ENCODE data around the gene GRAP.

Gene GRAP

GRCh38 chr17:19016297-19016696 is 30.5 kb downstream of the GRAP start:
- no peak overlapping the region for H3K27ac Mint-ChIP-seq
- peaks cover 4% of the 10 kb centered on the region for H3K36me3 Mint-ChIP-seq (ENCODE audit: low read depth)
- no peaks in the 10 kb centered on the region for H3K27me3 Mint-ChIP-seq
- no peaks in the 10 kb centered on the region for H3K4me1 Mint-ChIP-seq (ENCODE audit: low read depth)
- no peak overlapping the region for H3K4me3 Mint-ChIP-seq
- H3K9me3 Mint-ChIP-seq: no peaks in the 10 kb centered on the region

GRCh38 chr17:19015428-19015827 is 31.3 kb downstream of the GRAP start:
- Mint-ChIP-seq H3K27me3 (no peaks in the 10 kb centered on the region), H3K36me3 (ENCODE audit: low read depth) (peaks cover 4% of the 10 kb centered on the region), H3K4me3 (no peak overlapping the region), H3K27ac (no peak overlapping the region), H3K9me3 (no peaks in the 10 kb centered on the region), H3K4me1 (ENCODE audit: low read depth) (no peaks in the 10 kb centered on the region)

DNA sequence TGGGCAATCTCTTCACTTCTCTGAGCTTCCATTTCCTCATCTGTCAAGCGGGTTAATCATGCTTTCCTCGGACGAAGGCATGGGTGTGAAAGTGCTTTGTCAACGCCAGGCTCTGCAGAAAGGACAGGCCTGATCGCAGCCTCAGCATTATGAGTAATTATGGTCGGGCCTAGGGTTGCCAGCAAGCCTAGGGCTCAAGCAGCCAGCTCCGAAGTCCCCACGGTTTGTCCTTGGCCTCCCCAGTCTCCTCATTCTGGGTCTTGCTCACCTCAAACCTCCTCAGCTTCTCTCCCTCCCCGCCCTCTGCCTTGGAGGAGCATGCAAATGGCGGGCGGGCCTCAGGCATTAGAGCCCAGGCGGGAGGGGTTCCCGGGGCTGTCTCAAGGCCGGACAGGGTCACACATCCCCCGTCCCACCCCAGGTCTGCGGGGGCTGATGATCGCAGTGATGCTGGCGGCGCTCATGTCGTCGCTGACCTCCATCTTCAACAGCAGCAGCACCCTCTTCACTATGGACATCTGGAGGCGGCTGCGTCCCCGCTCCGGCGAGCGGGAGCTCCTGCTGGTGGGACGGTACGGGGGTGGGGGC is 32.0 kb downstream of the GRAP start:
- Mint-ChIP-seq H3K36me3 (ENCODE audit: low read depth) (peaks cover 4% of the 10 kb centered on the region), H3K4me3 (no peak overlapping the region), H3K9me3 (no peaks in the 10 kb centered on the region), H3K27ac (no peak overlapping the region), H3K4me1 (ENCODE audit: low read depth) (no peaks in the 10 kb centered on the region), H3K27me3 (no peaks in the 10 kb centered on the region)

DNA sequence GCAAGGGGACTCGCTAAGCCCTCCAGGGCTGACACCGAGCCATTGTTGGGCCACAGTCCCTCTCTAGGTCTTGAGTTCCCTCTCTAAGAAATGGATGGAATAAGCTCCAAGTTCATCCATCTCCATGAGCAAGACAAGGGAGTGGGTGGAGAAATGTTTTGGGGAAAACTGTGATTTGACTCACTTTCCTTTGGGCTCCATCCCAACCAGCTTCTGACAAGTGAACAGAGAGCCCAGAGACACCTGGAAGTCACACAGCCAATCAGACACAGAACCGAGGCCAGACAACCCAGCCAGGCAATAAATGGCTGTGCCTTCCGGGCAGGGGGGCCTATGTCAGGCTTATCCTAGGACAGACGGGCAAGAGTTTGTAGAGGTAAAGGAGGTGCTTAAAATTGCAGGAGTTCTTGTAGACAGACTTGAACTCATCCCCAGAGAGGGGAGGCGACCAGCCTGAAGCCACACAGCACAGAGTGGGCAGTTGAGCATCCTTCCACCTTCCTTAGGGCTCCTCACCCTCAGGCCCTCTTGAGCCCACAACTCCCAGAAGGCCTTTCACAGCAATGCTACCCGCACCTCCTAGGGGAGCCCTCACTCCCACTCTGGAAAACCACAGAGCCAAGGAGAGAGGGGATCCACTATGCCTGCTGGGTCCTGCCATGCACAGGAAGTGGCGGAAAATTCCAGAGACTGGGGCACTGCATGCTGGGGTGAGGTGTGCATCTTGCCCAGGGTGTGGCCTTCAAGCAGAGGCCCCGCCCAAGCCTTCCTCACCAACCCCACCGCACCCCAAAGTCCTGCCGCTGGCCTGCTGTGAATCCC is 32.7 kb downstream of the GRAP start:
- H3K27me3 Mint-ChIP-seq: no peaks in the 10 kb centered on the region
- H3K4me1 Mint-ChIP-seq (ENCODE audit: low read depth): no peaks in the 10 kb centered on the region

DNA sequence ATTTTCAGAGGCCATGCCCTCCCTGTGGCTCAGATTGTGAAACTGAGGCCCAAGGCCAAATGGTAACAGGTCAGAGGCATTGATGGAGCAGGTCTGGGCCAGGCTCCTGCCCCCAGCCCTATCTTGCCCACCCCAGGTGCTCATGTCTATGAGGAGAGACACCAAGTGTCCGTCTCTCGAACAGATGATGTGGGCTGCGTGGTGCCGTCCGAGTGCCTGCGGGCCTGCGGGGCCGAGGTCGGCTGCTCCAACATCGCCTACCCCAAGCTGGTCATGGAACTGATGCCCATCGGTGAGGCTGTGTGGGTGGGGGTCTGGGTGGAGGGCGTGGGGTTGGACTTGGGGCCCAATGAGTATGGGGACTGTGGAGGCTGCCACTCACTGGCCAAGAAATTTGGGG is 33.5 kb downstream of the GRAP start:
- H3K4me1 Mint-ChIP-seq (ENCODE audit: low read depth): no peaks in the 10 kb centered on the region
- H3K9me3 Mint-ChIP-seq: no peaks in the 10 kb centered on the region
- H3K4me3 Mint-ChIP-seq: no peak overlapping the region
- no peak overlapping the region for H3K27ac Mint-ChIP-seq
- H3K27me3 Mint-ChIP-seq: no peaks in the 10 kb centered on the region
- no peaks in the 10 kb centered on the region for H3K36me3 Mint-ChIP-seq (ENCODE audit: low read depth)

More for the DNA sequence above, 32.7 kb downstream of the GRAP start:
- Mint-ChIP-seq H3K36me3 (ENCODE audit: low read depth) (peaks cover 2% of the 10 kb centered on the region), H3K9me3 (no peaks in the 10 kb centered on the region), H3K27ac (no peak overlapping the region), H3K4me3 (no peak overlapping the region)

GRCh38 chr17:19012171-19013080 is 34.3 kb downstream of the GRAP start:
- H3K36me3 Mint-ChIP-seq (ENCODE audit: low read depth): no peaks in the 10 kb centered on the region
- no peak overlapping the region for H3K27ac Mint-ChIP-seq
- no peak overlapping the region for H3K4me3 Mint-ChIP-seq
- no peaks in the 10 kb centered on the region for H3K27me3 Mint-ChIP-seq
- no peaks in the 10 kb centered on the region for H3K4me1 Mint-ChIP-seq (ENCODE audit: low read depth)
- H3K9me3 Mint-ChIP-seq: no peaks in the 10 kb centered on the region

DNA sequence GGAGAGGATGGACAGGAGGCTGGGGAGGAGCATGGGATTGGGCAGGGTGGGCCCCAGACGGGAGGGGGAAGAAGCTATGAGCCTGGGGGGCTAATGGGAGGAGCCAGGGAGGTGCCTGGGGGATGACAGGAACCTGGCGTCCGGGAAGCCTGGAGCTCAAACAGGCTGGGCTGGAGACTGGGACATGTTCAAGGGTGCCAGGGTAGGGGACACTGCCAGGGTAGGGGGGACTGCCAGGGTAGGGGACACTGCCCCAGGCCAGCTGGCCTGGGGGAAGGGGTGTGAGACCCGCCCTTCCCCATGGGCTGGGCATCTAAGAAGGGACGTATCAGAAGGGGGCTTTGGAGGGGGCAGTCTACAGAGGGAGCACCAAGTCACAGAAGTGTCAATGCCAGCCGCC is 35.2 kb downstream of the GRAP start:
- Mint-ChIP-seq H3K36me3 (ENCODE audit: low read depth) (no peaks in the 10 kb centered on the region), H3K27me3 (no peaks in the 10 kb centered on the region), H3K4me1 (ENCODE audit: low read depth) (no peaks in the 10 kb centered on the region), H3K9me3 (no peaks in the 10 kb centered on the region), H3K27ac (no peak overlapping the region), H3K4me3 (no peak overlapping the region)

GRCh38 chr17:19010729-19011505 is 35.8 kb downstream of the GRAP start:
- H3K4me1 Mint-ChIP-seq (ENCODE audit: low read depth): peaks cover under 1% of the 10 kb centered on the region
- H3K9me3 Mint-ChIP-seq: no peaks in the 10 kb centered on the region
- H3K27ac Mint-ChIP-seq: no peak overlapping the region
- no peaks in the 10 kb centered on the region for H3K36me3 Mint-ChIP-seq (ENCODE audit: low read depth)
- H3K4me3 Mint-ChIP-seq: no peak overlapping the region
- H3K27me3 Mint-ChIP-seq: no peaks in the 10 kb centered on the region

- Mint-ChIP-seq H3K27ac (no peak overlapping the region), H3K9me3 (no peaks in the 10 kb centered on the region), H3K4me1 (ENCODE audit: low read depth) (peaks cover 6% of the 10 kb centered on the region), H3K36me3 (ENCODE audit: low read depth) (no peaks in the 10 kb centered on the region), H3K27me3 (no peaks in the 10 kb centered on the region), H3K4me3 (no peak overlapping the region)
Measured at GRCh38 chr17:19009970-19010369, 36.8 kb downstream of the GRAP start.

DNA sequence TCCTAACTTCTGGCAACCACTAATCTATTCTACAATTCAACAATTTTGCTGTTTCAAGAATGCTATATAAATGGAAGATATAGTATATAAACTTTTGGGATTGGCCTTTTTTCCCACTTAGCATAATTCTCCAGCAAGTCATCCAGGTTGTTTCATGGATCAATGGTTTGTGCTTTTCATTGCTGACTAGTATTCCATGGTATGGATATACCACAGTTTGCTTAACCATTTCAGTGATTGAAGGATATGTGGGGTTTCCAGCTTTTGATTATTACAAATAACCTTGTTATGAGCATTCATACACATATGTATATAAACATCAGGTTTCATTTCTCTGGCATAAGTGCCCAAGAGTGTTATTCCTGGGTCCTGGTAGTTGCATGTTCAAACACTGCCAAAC is 40.1 kb downstream of the GRAP start:
- Mint-ChIP-seq H3K27ac (no peak overlapping the region), H3K27me3 (no peaks in the 10 kb centered on the region), H3K9me3 (no peaks in the 10 kb centered on the region), H3K36me3 (ENCODE audit: low read depth) (peaks cover 13% of the 10 kb centered on the region), H3K4me3 (no peak overlapping the region), H3K4me1 (ENCODE audit: low read depth) (peaks cover 27% of the 10 kb centered on the region)

DNA sequence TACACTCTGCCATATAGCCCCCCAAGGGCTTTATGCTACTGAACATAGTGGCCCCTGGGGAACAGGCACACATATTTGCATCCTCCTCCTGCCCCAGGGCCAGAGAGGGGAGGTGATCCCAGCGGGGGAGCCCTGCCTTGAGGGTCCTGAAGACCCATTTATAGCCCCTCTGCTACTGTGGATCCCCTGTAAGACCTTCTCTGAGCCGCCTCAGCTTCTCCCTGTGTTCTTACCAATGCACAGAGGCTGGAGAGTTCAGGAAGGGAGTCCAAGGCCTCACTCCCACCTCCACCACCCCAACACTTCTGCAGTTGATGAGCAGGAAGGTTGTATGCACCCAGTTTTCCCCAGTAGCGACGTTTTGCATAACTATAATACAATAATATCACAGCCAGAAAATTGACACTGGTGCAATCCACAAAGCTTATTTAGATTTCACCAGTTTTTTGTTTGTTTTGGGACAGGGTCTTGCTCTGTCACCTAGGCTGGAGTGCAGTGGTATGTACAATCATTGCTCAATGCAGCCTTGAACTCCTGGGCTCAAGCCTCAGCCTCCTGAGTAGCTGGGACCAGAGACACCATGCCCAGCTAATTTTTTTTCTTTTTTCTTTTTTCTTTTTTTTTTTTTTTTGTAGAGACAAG is 40.8 kb downstream of the GRAP start:
- H3K36me3 Mint-ChIP-seq (ENCODE audit: low read depth): peaks cover 13% of the 10 kb centered on the region
- H3K4me3 Mint-ChIP-seq: no peak overlapping the region
- H3K9me3 Mint-ChIP-seq: no peaks in the 10 kb centered on the region
- peak overlapping the region; percentile 61 for H3K27ac Mint-ChIP-seq
- H3K27me3 Mint-ChIP-seq: no peaks in the 10 kb centered on the region
- peaks cover 33% of the 10 kb centered on the region for H3K4me1 Mint-ChIP-seq (ENCODE audit: low read depth)

GRCh38 chr17:19005137-19005773 is 41.5 kb downstream of the GRAP start:
- peak overlapping the region; percentile 67 for H3K27ac Mint-ChIP-seq
- H3K27me3 Mint-ChIP-seq: no peaks in the 10 kb centered on the region
- peak overlapping the region; percentile 69 for H3K4me3 Mint-ChIP-seq
- H3K4me1 Mint-ChIP-seq (ENCODE audit: low read depth): peaks cover 33% of the 10 kb centered on the region
- peaks cover 13% of the 10 kb centered on the region for H3K36me3 Mint-ChIP-seq (ENCODE audit: low read depth)
- H3K9me3 Mint-ChIP-seq: no peaks in the 10 kb centered on the region

DNA sequence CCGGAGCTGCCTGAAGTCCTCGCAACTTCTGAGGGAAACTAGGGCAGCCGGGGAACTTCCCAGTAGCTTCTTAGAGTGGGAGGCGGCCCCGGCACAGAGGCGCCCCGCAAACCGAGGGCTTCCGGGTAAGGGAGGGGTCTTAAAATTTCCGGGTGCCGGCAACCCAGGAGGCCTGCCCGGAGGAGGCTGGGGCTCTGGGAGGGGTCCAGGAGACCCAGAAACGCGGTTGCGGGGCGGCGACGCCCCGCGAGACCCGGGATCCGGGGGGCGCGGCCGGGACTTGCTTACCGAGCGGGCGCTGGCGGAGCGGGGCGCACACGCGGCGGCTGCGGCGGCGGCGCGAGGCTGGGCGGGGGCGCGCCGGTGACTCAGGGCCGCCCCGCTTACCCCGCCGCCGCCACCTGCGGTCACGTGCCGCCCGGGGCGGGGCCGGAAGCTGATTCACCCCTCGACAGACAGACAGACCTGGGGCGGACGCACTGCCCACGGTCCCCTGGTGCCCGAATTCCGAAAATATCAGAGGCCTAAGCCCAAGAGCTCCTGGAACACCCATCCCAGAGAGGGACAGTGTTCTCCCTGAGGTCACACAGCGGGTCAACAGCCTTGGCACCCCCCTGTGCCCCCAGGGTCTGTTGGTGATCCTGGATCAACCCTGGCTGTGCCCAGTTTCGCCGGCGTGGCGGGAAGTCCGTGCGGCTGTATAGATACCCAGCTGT is 42.2 kb downstream of the GRAP start, which contains the start of gene FAM83G:
Gene FAM83G (minus strand): TSS at position 344 of the 716 bp plus-strand sequence. CDS start 723 bp downstream, outside the sequence.
- Mint-ChIP-seq H3K27me3 (no peaks in the 10 kb centered on the region), H3K4me3 (peak within 1 kb of the TSS; percentile 84), H3K36me3 (ENCODE audit: low read depth) (peaks cover 13% of the 10 kb centered on the region), H3K27ac (peak within 1 kb of the TSS; percentile 85), H3K4me1 (ENCODE audit: low read depth) (peaks cover 33% of the 10 kb centered on the region), H3K9me3 (no peaks in the 10 kb centered on the region)
